ENCODE measurements around the gene ADK. TPM values are rescaled to one million over a fixed set of nuclear protein-coding genes. Genes with fewer than 3 reads are reported as not detected.
A peak's percentile ranks its signal among the peaks of the same experiment; 100 is the strongest.

Gene ADK
- total and polyA plus RNA-seq, 2 of the 13 experiments (the other 11 are each of a cell fraction or from before 2014, with no cell fraction given): 48.6 to 79.1 TPM

DNA sequence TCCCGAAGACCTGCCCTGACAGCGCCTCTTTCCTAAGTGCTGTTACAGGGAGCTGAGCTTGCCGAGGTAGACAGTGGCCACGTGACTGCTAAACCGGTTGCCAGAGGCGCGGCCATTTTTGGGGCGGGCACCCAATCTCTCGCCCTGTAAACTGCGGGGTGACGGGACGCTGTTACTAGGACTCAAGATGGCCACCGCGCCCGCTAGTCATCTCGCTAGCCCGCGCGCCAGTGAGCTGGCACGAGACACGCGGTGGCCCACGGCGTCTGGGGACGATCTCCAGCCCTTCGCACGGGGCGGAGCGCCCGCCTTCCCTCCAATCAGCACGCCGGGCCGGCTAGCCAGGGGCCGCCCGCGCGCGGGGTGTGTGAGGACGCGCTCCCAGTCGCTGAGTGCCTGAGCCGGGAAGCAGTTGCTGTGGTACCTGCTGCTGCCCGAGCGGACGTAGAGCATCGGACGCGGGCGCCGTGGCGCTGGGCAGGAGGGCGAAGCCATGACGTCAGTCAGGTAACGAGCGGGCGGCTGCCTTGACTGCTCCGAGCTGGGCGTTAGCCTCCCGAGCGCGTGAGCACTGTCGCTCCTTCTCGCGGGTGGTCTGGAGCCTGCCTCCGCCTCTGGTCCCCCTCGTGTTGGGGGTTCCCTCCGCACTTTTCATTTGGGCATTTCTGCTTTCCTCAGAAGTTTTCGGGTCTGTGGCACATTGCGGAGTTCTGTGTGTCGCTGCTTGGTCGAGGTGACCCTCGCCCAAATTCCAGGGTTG, 25.5 kb downstream of the ADK start (continued):
- TF ChIP-seq, protein P1, sequence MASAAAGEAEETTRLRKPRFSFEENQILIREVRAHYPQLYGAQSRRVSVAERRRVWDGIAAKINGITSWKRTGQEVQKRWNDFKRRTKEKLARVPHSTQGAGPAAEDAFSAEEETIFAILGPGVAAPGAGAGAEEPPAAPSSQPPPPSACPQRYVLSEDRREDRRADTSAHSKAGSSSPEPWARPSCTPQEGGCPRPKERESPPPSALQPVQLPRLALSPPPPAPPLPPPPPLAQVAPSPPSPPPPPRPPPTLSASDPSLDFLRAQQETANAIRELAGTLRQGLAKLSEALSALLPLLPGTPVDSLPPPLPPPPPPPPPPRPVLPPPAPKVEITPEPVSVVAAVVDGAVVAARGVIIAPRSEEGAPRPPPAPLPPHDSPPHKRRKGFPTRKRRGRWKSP (CRISPR knock-in tag; IDR thresholded peaks at IDR 0.05): peak; percentile 78
- TF ChIP-seq, protein P2, sequence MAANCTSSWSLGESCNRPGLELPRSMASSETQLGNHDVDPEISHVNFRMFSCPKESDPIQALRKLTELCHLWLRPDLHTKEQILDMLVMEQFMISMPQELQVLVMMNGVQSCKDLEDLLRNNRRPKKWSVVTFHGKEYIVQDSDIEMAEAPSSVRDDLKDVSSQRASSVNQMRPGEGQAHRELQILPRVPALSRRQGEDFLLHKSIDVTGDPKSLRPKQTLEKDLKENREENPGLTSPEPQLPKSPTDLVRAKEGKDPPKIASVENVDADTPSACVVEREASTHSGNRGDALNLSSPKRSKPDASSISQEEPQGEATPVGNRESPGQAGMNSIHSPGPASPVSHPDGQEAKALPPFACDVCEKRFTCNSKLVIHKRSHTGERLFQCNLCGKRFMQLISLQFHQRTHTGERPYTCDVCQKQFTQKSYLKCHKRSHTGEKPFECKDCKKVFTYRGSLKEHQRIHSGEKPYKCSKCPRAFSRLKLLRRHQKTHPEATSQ (CRISPR knock-in tag; IDR thresholded peaks at IDR 0.05; ENCODE audit: borderline replicate concordance): no peak
- peak; percentile 92 for TF ChIP-seq CCDC6 (CRISPR knock-in tag; IDR thresholded peaks at IDR 0.05)
- no peak for TF ChIP-seq PPARG (CRISPR knock-in tag; conservative IDR thresholded peaks at IDR 0.05)
- peak; percentile 95; the same call in 1 of the 2 replicates for TF ChIP-seq ZNF772 (CRISPR knock-in tag; IDR thresholded peaks at IDR 0.05)
- TF ChIP-seq FOXK1 (CRISPR knock-in tag; IDR thresholded peaks at IDR 0.05; ENCODE audit: borderline replicate concordance, low read depth): peak; percentile 54; the same call in 1 of the 2 replicates
- no peak for TF ChIP-seq ZBTB49 (CRISPR knock-in tag; IDR thresholded peaks at IDR 0.05; ENCODE audit: borderline replicate concordance)
- no peak for TF ChIP-seq NCOA1 (CRISPR knock-in tag; IDR thresholded peaks at IDR 0.05)
- TF ChIP-seq JARID2 (CRISPR knock-in tag; IDR thresholded peaks at IDR 0.05; ENCODE audit: insufficient replicate concordance): peak; percentile 43
- TF ChIP-seq RXRB (CRISPR knock-in tag; IDR thresholded peaks at IDR 0.05; ENCODE audit: borderline replicate concordance): peak; percentile 79
- TF ChIP-seq ZNF746 (CRISPR knock-in tag; IDR thresholded peaks at IDR 0.05): peak; percentile 32; the same call in 1 of the 2 replicates
- no peak for TF ChIP-seq PLSCR1 (CRISPR knock-in tag; IDR thresholded peaks at IDR 0.05; ENCODE audit: borderline replicate concordance)
- TF ChIP-seq PTBP1 (IDR thresholded peaks at IDR 0.05; ENCODE audit: low read depth, low read length, poor library complexity, severe bottlenecking): no peak
- TF ChIP-seq MED1 (CRISPR knock-in tag; IDR thresholded peaks at IDR 0.05): peak; percentile 83
- TF ChIP-seq BRD4 (CRISPR knock-in tag; IDR thresholded peaks at IDR 0.05): peak; percentile 68; the same call in 1 of the 2 replicates
- TF ChIP-seq ZNF441 (CRISPR knock-in tag; IDR thresholded peaks at IDR 0.05; ENCODE audit: borderline replicate concordance): 0 out of 2 replicates have a peak, but pooled peaks have one; percentile 22
- TF ChIP-seq ZNF629 (CRISPR knock-in tag; conservative IDR thresholded peaks at IDR 0.05): peak; percentile 18; the same call in 1 of the 2 replicates
- no peak for TF ChIP-seq CCAR2 (optimal IDR thresholded peaks at IDR 0.05; ENCODE audit: low read depth, low read length)
- TF ChIP-seq ZNF24 (IDR thresholded peaks at IDR 0.05): no peak
- TF ChIP-seq ZNF569 (CRISPR knock-in tag; IDR thresholded peaks at IDR 0.05; ENCODE audit: borderline replicate concordance): no peak; the same call in 1 of the 2 replicates
- no peak for TF ChIP-seq PREB (CRISPR knock-in tag; IDR thresholded peaks at IDR 0.05)
